HG02623 (cell line): ENCODE results near the gene FXYD1.

Source experiments
- ATAC-seq: cut with Tn5 transposase; IDR thresholded peaks from one replicate; pipeline ENCODE4 v1.9.1; 2021; ENCODE audit warnings: moderate library complexity; ENCODE audit not compliant: unreplicated experiment

The FXYD1 gene

DNA sequence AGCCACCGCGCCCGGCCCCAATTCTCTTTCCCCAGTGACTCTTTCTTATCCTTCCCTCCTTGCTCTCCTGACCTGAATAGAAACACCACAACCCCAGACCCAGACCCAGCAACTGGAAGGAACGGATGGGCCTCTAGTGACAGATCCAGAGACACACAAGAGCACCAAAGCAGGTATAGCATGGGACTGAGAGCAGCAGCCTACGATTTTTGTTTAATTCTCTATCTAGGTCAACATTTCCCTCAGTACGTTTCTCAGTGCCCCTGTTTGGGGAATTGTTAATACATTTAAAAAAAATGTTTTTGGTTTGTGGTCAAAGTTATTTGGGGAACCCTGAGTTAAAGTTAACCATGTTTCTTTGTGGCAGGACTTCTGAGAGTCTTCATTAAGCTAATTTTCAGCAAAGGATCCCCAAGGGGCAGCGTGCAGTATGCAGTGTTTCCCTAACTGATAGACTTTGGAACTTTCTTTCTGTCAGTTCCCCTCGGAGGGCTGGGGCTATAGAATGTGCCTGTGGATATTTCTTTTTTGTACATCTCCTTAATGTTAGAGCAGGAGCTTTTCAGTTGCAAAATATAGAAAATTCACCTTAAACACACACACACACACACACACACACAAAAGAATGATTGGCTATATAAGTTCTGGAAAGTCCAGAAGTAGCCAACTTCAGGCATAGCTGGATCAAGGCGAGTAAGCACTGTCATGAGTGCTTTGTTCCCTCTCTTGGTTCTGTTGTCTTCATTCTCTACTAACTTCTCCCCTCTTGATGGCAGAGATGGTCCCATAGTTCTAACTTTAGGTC is 22.2 kb downstream of the FXYD1 start:
- no peak for ATAC-seq

DNA sequence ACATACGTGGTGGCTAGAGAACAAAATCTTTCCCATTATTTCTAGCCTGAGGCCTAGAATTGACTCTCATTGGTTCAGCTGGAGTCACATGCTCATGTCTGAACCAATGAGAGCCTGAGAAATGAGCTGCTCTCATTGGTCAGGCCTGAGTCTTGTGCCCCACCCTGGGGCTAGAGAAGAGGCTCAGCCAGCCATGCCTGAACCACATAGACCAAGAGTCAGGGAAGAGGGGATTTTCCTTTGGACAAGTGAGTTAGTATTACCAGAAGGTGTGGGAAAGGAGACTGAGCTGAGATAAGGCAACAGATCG is 22.8 kb downstream of the FXYD1 start:
- no peak for ATAC-seq

DNA sequence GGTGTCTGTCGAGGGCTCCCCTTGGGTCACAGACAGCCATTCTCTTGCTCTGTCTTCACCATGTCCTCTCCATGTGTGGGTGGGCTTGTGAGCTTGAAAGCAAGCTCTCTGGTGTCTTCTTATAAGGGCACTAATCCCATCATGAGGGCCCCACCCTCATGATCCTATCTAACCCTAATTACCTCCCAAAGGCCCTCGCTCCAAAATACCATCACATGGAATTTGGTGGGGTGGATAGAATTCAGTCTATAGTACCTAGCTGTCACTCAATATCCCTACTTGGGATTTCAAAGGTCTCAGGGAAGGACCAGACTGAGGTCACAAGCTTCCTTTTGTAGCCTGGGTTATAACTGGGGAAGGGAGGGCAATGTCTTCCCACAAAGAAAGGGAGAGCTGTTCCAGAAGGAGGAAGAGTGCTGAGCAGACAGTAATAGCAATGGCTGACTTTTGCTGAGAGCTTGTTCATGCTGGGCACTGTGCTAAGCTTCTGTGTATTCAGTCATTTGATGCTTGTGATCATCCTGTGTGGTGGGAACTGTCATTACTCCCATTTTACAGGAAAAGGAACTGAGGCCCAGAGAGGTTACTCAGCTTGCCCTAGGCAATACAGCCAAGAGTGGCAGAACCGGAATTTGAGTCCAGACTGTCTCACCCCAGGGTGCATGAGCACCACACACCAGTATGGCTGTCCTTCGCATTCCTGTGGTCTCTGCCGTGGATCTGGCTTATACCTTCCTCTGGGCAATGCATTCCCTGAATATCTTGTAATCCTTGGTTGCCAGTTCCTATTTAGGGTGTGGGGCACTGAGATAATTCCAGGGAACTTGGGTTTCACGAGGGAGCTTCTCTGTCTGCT is 24.1 kb downstream of the FXYD1 start:
- no peak for ATAC-seq

DNA sequence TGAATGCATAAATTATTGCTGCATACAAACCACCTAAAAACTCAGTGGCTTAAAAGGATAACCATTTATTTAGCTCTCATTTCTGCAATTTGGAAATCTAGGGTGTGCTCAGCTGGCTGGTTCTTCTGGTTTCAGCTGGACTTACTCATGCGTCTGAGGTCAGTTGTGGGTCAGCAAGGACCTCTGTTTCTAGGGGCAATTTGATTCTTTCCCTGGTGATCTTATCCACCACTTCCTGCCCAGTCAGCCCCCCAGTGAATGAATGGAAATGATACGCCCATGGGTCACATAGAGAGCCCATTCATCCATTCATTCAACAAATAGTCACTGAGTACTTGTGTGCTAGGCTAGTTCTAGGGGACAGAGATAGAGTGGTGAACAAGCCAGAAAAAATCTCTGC is 25.8 kb downstream of the FXYD1 start:
- ATAC-seq: no peak

DNA sequence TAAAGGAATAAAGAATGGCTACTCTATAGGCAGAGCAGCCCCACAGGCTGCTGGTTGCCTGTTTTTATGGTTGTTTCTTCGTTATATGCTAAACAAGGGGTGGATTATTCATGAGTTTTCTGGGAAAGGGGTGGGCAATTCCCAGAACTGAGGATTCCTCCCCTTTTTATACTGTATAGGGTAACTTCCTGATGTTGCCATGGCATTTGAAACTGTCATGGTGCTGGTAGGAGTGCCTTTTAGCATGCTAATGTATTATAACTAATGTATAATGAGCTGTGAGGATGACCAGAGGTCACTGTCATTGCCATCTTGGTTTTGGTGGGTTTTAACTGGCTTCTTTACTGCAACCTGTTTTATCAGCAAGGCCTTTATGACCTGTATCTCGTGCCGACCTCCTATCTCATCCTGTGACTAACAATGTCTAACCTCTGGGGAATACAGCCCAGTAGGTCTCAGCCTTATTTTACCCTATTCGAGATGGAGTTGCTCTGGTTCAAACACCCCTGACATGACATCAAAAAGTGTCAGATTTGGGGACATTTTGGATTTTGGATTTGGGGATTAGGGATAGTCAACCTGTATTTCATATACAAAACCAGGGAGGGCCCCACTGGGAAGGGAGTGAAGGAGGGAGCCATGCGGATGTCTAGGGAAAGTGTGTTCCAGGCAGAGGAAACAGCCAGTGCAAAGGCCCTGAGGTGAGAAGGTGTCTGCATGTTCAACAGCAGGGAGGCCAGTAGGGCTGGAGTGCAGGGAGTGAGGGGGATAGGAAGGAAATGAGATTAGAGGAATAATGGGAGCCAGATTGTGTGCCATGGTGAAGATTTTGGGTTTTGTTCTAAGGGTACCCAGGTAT is 26.8 kb downstream of the FXYD1 start:
- ATAC-seq: no peak

DNA sequence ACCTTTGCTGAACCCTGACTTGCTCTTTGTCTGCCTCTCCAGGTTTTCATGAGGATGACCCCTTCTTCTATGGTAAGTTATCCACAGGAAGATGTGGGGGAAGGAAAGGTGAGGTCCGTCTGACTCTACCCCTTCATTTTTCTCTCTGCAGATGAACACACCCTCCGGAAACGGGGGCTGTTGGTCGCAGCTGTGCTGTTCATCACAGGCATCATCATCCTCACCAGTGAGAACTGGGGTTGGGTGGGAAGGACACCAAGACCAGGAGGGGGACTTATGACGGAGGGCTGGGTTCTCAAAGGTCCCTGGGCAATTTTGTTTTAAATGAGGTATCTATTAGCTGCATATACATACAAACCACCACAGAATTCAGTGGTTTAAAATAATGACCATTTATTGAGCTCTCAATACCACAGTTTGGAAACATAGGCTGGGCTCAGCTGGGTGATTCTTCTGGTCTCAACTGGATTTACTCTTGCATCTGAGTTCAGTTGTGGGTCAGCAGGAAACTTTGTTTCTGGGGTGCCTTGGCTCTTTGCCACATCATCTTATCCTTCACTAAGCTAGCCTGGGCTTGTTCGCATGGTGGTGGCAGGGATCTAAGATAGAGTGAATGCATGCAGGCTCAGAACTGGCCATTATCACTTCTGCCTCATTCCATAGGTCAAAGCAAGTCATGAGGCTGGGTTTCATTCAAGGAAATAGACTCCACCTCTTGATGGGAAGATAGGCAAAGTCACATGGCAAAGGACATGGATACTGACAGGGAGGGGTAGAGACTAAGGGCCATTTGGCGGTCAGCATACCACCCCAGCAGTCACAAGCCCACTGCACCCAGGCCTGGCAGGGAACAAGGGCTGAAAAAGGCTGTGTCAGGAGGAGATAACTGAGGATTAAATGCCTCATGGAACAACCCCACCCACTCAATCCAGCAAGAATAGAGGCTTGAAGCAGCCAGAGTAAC is 27.8 kb downstream of the FXYD1 start:
- no peak for ATAC-seq

DNA sequence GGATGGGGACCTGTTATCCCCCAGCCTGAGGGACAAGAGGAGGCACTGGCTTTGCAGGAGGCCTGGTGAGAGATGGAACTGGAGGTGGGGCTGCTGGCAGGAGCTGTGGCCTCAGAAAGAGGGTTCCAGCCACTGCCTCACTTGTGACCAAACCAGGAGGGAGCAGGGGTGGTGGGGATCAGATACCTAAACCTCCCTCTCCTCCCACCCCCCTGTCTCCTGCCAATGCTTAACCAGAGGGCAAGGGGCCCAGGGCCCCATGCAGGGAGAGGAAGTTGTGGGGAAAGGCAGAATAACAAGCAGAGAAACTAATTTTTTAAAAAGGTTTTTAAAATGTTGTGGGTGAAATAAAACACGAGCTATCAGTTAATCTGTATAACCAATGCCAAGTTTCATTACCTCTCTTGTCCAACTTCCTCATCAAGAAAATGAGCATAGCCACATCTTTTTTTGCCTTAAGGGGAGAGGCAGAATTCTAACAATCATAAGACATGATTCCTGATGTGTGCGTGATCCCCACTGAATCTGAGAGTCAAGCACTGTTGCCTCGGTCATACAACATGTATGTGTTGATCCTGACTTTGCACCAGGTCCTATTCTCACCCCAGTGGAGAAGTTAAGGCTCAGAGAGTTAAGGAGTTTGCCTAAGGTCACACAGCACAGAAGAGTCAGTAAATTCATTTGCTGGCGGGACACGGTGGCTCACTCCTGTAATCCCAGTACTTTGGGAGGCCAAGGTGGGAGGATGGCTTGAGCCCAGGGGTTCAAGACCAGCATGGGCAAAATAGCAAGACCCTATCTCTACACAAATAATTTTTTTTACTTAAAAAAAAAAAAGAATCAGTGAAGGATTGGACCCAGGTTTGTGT is 28.9 kb downstream of the FXYD1 start:
- no peak for ATAC-seq

DNA sequence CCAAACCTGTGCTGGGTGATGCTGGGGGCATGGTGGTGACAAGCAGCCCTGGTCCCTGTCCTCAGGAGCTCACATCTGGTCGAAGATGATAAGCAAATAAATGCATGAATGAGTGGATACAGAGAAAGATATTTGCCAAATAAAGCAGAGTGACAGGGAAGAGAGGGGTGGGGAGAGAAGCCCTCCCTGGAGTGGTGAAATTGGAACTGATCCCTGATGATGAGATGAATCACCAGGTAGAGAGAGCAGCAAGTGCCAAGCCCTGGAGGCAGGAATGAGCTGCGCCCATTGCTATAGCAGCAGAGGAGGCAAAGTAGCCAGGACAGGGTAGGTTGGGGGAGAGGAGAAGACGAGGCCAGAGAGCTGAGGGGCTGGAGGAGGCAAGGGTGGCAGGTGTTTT is 29.6 kb downstream of the FXYD1 start:
- ATAC-seq: no peak

DNA sequence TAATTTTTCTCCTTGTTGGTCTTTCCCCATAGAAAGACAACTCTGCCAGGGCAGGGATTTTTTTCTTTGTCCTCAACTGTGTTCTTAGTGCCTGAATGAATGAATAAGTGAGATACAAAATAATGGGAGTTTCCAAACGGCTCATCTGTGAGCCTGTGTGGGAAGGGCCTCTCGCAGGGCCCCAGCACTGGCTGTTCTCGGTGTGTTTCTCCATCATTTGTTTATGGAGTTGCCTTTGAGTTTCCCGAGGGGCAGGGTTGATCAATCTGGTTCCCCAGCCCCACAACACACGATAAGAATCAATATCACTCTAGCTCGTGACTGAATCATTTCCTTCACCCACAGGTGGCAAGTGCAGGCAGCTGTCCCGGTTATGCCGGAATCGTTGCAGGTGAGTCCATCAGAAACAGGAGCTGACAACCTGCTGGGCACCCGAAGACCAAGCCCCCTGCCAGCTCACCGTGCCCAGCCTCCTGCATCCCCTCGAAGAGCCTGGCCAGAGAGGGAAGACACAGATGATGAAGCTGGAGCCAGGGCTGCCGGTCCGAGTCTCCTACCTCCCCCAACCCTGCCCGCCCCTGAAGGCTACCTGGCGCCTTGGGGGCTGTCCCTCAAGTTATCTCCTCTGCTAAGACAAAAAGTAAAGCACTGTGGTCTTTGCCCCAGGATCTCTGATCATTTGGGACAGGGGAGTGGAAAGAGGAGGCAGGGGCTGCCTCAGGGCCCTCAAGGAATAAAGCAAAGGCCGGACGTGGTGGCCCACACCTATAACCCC is 30.8 kb downstream of the FXYD1 start:
- no peak for ATAC-seq

DNA sequence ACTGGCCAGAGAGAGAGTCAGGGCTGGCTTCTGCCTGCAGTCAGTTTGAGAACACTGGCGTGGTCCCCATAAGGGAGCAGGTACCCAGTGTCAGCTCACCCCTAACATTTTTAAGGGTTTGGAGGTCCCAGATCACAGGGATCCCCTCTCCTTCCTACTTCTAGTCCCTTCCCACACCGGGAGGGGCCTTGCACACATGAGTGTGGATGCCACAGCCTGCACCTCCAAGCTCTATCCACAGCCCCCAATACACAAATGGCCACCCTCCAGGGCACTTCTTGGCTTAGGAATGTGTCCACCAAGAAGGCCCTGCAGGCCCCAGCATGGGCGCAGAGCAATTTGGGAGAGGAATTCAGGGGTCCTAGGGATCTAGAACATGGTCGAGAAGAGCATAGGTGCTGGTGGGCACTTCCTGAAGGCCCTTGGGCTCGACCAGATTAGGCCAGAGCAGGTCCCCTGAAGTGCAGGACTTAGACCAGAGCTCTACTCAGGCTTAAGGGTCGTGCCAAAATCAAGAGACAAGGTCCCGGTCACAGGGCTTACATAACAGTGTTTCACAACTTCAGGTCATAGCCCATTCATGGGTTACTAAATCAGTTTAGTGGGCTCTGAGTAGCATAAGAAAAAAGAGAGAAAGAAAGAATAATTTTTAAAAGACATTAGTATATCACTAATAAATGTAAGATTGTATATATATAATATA is 31.9 kb downstream of the FXYD1 start:
- ATAC-seq: no peak

DNA sequence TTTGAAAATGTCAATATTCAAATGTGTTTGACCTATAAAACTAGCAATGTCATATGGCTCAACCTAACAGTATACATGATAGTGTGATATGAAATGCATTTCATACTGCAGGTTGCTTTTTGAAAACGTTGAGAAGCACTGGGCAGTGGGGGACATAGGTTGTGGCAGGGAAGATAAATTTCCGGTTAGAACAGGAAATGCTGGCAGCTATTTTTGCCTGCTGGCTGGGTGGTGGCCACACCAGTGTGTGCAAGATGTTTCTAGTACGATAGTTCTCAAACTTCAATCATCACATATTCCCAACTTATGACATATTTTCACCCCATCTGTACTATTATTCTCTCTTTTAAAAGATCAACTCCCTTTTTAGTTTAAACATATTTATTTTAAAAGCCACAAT is 33.1 kb downstream of the FXYD1 start:
- no peak for ATAC-seq

DNA sequence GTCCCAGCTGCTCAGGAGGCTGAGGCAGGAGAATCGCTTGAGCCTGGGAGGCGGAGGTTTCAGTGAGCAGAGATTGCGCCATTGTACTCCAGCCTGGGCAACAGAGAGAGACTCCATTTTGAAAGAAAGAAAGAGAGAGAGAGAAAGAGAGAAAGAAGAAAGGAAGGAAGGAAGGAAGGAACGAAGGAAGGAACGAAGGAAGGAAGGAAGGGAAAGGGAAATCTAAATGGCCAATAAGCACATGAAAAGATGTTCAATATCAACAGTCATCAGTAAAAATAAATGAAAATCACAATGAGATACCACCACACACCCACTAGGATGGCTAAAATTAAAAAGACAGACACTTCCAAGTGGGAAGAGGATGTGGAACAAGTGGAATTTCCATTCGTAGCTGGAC is 35.6 kb downstream of the FXYD1 start:
- no peak for ATAC-seq

DNA sequence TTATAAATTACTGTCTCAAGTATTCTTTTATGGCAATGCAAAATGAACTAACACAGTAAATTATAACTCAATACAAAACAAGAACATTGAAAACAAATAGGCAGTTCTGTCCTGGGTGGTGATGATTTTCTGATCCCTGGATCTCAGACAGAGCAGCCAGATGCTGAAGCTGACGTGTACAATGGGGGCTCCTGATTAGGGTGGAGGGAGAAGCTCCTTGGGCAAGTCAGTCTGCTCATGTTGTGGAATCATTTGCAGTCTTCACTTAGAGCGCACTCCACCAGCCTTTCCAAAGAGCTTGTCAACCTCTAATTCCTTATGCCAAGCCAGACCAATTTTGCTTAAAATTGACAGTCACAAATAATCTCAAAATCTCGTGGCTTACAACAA is 37.6 kb downstream of the FXYD1 start:
- no peak for ATAC-seq

DNA sequence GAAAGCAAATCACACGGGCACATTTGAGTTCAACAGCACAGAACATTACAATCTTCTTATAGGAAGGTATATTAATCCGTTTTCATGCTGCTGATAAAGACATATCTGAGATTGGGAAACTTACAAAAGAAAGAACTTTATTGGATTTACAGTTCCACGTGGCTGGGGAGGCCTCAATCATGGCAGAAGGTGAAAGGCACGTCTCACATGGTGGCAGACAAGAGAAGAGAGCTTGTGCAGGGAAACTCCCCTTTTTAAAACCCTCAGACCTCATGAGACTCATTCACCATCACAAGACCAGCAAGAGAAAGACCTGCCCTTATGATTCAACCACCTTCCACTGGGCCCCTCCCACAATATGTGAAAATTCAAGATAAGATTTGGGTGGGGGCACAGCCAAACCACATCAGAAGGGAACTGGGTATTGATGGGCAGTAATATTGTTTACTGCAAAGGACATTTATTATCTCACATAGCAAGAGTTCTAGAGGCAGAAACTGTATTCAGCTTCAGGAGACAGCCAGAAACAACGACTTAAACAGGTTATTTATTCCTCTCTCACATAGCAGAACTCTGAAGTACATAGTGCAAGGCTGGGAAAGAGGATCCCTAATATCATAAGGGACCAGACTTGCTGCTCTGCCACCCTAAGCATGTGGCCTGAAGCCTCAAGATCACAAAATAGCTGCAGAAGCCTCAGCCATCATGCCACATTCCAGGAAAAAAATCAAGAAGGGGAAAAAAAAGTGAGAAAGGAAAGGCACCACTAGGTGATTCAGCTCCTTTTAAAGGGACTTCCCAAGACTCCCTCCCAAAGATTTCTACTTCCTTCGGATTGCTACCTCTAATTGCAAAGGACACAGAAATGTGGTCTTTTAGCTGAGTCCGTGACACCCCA is 39.0 kb downstream of the FXYD1 start:
- no peak for ATAC-seq

DNA sequence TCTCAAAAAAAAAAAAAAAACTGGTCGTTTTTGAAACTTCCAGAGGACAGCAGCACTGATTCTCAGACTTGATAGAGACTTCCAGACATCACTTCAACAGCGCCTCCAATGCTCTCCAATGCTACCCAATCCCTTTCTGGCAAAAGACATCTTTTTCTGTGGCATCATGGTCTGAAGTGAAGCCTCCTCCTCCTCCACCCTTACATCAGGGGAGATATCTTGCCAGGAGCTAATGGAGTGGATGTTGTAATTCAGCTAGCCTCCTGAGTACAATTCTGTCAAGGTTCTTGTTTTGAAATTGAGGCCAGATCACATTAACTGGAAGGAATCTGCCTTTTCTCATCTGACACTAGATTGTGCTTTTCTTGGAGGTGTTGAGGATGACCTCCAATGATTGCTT is 40.1 kb downstream of the FXYD1 start:
- ATAC-seq: no peak

DNA sequence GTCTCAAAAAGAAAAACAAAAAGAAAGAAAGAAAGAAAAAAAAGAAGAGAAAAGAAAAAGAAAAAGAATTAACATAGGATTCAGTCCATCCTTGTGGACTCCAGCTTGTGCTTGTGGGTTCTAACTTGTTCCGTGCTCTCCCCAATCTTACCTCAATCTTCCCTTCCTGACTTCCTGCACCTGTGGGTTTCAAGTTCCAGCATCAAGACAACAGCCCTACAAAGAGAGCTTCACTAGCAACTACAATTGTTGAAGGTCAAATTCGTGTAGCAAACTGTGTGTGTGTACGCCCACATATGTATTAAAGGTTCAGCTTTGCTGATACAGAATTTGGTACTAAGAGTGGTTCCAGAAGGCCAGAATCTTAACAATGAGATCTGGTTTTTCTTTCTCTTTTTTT is 41.2 kb downstream of the FXYD1 start:
- no peak for ATAC-seq

DNA sequence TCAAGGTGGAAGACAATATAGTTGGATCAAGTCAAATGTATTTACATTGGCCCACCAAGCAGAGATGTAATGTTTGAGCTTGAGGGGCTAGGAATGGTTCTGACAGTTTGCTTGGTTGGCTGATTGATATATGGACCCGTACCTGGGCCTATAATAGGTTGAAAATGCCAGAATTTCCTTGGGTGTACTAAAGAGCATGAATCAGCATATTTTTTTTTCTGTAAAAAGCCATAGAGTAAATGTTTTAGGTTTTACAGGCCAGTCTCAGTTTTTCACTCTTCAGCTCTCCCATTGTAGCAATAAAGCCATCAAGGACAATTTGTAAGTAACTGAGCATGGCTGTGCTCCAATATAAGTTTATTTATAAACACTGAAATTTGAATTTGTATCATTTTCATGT is 42.8 kb downstream of the FXYD1 start:
- ATAC-seq: no peak
